ENCODE measurements around the gene TMEM35B. TPM values are rescaled to one million over a fixed set of nuclear protein-coding genes. Genes with fewer than 3 reads are reported as not detected.
A peak's percentile ranks its signal among the peaks of the same experiment; 100 is the strongest.

TMEM35B gene
- total and polyA plus RNA-seq, 2 donors (not counting 1 experiment from before 2014, with no cell fraction given): 36.0 to 45.0 TPM

GRCh38 chr1:34977210-34977471 is 8.0 kb downstream of the TMEM35B start:
- no peak overlapping the region for H3K4me3 ChIP-seq (replicated peaks in 1 of 4; ENCODE audit: control extremely low read depth in 1 of 4, insufficient read depth in 1 of 4, low read depth in 3 of 4, low read length in 4 of 4)
- H2AFZ ChIP-seq (ENCODE audit: low read length): no peak overlapping the region
- peaks cover 4% of the 10 kb centered on the region for H3K36me3 ChIP-seq (ENCODE audit: control insufficient read depth, insufficient read depth, low read length)
- no peaks in the 10 kb centered on the region for H3K79me2 ChIP-seq (ENCODE audit: control insufficient read depth, insufficient read depth, low read length)
- TF ChIP-seq, protein P1, sequence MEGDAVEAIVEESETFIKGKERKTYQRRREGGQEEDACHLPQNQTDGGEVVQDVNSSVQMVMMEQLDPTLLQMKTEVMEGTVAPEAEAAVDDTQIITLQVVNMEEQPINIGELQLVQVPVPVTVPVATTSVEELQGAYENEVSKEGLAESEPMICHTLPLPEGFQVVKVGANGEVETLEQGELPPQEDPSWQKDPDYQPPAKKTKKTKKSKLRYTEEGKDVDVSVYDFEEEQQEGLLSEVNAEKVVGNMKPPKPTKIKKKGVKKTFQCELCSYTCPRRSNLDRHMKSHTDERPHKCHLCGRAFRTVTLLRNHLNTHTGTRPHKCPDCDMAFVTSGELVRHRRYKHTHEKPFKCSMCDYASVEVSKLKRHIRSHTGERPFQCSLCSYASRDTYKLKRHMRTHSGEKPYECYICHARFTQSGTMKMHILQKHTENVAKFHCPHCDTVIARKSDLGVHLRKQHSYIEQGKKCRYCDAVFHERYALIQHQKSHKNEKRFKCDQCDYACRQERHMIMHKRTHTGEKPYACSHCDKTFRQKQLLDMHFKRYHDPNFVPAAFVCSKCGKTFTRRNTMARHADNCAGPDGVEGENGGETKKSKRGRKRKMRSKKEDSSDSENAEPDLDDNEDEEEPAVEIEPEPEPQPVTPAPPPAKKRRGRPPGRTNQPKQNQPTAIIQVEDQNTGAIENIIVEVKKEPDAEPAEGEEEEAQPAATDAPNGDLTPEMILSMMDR (conservative IDR thresholded peaks at IDR 0.05 in 1 of 2, IDR thresholded peaks at IDR 0.05 in 1 of 2; ENCODE audit: low read depth in 1 of 2, low read length in 2 of 2): no peak
- TF ChIP-seq EZH2 (IDR thresholded peaks at IDR 0.05; ENCODE audit: low read length, missing control alignments): no peak
- H3K4me2 ChIP-seq (ENCODE audit: extremely low read depth, insufficient read depth, low read length): no peak overlapping the region
- H3K27me3 ChIP-seq (ENCODE audit: control insufficient read depth, insufficient read depth, low read length): no peaks in the 10 kb centered on the region
- H3K27ac ChIP-seq (ENCODE audit: insufficient read depth, low read length): no peak overlapping the region
- no peak overlapping the region for H3K9ac ChIP-seq (ENCODE audit: insufficient read depth, low read length)
- no peaks in the 10 kb centered on the region for H4K20me1 ChIP-seq (ENCODE audit: control insufficient read depth, extremely low read depth, insufficient read depth, low read length)
- no peak for DNase-seq (ENCODE audit: low read depth in 2 of 2)
- no peaks in the 10 kb centered on the region for H3K9me3 ChIP-seq (ENCODE audit: control insufficient read depth, insufficient read depth, low read depth, low read length)
- no peaks in the 10 kb centered on the region for H3K4me1 ChIP-seq (ENCODE audit: control insufficient read depth, extremely low read depth, insufficient read depth, low read length)

- Histone ChIP-seq H3K27ac (ENCODE audit: insufficient read depth, low read length) (no peak overlapping the region), H3K4me2 (ENCODE audit: extremely low read depth, insufficient read depth, low read length) (no peak overlapping the region), H3K4me3 (replicated peaks in 1 of 4; ENCODE audit: control extremely low read depth in 1 of 4, insufficient read depth in 1 of 4, low read depth in 3 of 4, low read length in 4 of 4) (no peak overlapping the region), H4K20me1 (ENCODE audit: control insufficient read depth, extremely low read depth, insufficient read depth, low read length) (no peaks in the 10 kb centered on the region), H2AFZ (ENCODE audit: low read length) (no peak overlapping the region), H3K36me3 (ENCODE audit: control insufficient read depth, insufficient read depth, low read length) (peaks cover 4% of the 10 kb centered on the region), H3K4me1 (ENCODE audit: control insufficient read depth, extremely low read depth, insufficient read depth, low read length) (no peaks in the 10 kb centered on the region), H3K9me3 (ENCODE audit: control insufficient read depth, insufficient read depth, low read depth, low read length) (no peaks in the 10 kb centered on the region), H3K9ac (ENCODE audit: insufficient read depth, low read length) (no peak overlapping the region), H3K79me2 (ENCODE audit: control insufficient read depth, insufficient read depth, low read length) (no peaks in the 10 kb centered on the region), H3K27me3 (ENCODE audit: control insufficient read depth, insufficient read depth, low read length) (no peaks in the 10 kb centered on the region)
- no peak for TF ChIP-seq EZH2 (IDR thresholded peaks at IDR 0.05; ENCODE audit: low read length, missing control alignments)
- TF ChIP-seq, protein P1 (conservative IDR thresholded peaks at IDR 0.05 in 1 of 2, IDR thresholded peaks at IDR 0.05 in 1 of 2; ENCODE audit: low read depth in 1 of 2, low read length in 2 of 2): no peak
- no peak for DNase-seq (ENCODE audit: low read depth in 2 of 2)
Observed at GRCh38 chr1:34976384-34977209, 8.6 kb downstream of the TMEM35B start.

- Histone ChIP-seq H3K4me1 (ENCODE audit: control insufficient read depth, extremely low read depth, insufficient read depth, low read length) (no peaks in the 10 kb centered on the region), H3K4me3 (replicated peaks in 1 of 4; ENCODE audit: control extremely low read depth in 1 of 4, insufficient read depth in 1 of 4, low read depth in 3 of 4, low read length in 4 of 4) (no peak overlapping the region), H3K79me2 (ENCODE audit: control insufficient read depth, insufficient read depth, low read length) (no peaks in the 10 kb centered on the region), H3K4me2 (ENCODE audit: extremely low read depth, insufficient read depth, low read length) (no peak overlapping the region), H3K9ac (ENCODE audit: insufficient read depth, low read length) (no peak overlapping the region), H2AFZ (ENCODE audit: low read length) (no peak overlapping the region), H3K9me3 (ENCODE audit: control insufficient read depth, insufficient read depth, low read depth, low read length) (no peaks in the 10 kb centered on the region), H3K27me3 (ENCODE audit: control insufficient read depth, insufficient read depth, low read length) (no peaks in the 10 kb centered on the region), H3K27ac (ENCODE audit: insufficient read depth, low read length) (no peak overlapping the region), H3K36me3 (ENCODE audit: control insufficient read depth, insufficient read depth, low read length) (peaks cover 2% of the 10 kb centered on the region), H4K20me1 (ENCODE audit: control insufficient read depth, extremely low read depth, insufficient read depth, low read length) (no peaks in the 10 kb centered on the region)
- TF ChIP-seq, protein P1 (conservative IDR thresholded peaks at IDR 0.05 in 1 of 2, IDR thresholded peaks at IDR 0.05 in 1 of 2; ENCODE audit: low read depth in 1 of 2, low read length in 2 of 2): no peak
- no peak for TF ChIP-seq EZH2 (IDR thresholded peaks at IDR 0.05; ENCODE audit: low read length, missing control alignments)
- DNase-seq (ENCODE audit: low read depth in 2 of 2): peak in 1 of 2 donors; percentile 33
Observed at GRCh38 chr1:34975771-34976170, 9.4 kb downstream of the TMEM35B start.
